A549 treated with Mapracorat at 1 μM for 4 hours (cell line): ENCODE data around the gene SNRNP40. TPM values are rescaled to one million over a fixed set of nuclear protein-coding genes. Genes with fewer than 3 reads are reported as not detected.

ENCODE experiments used
- total RNA-seq: library from RNA; stranded (reverse); fragments of 200-300 nt; extraction: Qiagen RNA extraction; gene quantifications from 5 replicates; pipeline ENCODE4 v1.2.3, GENCODE V29; 2022

The SNRNP40 gene
- 41.5 to 45.1 TPM (median 44.2 TPM) in 5 replicates for total RNA-seq

GRCh38 chr1:31296486-31297276, at the start of gene SNRNP40, which contains the start of gene ZCCHC17:
Gene SNRNP40 (minus strand): TSS chr1:31296788. CDS start chr1:31296751, 37 bp downstream.
Gene ZCCHC17 (plus strand): TSS chr1:31297032. CDS start chr1:31310099, 13,067 bp downstream.

DNA sequence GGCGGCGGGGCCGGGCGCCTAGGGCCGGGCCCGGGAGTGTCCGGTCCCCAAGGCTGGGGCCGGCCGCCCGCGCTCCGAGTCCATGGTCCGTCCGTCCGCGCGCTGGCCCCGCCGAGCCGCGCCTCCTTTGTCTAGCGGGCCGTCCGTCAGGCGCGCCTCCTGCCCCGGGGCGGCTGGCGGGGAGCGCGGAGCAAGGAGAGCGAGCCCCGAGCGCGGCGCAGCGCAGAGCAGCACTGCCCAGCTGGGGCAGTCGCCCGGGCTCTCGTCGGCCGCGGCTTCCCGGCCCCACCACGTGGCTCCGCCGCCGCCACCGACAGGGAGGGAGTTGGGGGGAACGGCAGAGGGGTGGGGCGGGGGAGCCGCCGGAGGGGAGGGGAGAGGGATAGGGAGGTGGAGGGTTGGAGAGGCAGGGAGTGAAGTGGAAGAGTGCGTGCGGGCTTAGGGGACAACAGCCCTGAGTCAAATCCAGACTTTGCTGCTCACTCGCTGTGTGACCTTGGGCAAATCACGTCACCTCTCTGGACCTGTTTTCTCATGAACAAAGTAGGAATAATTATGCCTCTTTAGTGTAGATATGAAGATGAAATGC, 56.8 kb downstream of the SNRNP40 start, which contains the start of gene NKAIN1:
TSS of gene NKAIN1 (minus strand) at position 235 of the 589 bp plus-strand sequence. CDS start 340 bp downstream, outside the sequence.

Other genes with a start within 250 kb of the SNRNP40 start
- gene PUM1, start 231.1 kb downstream of the SNRNP40 start, total RNA-seq = 22.2 to 33.8 TPM (median 28.2 TPM) in 5 replicates
- gene NKAIN1, start 56.9 kb downstream of the SNRNP40 start, total RNA-seq = 0.92 to 1.4 TPM (median 1.1 TPM) in 5 replicates
- gene ZCCHC17, start 244 bp upstream of the SNRNP40 start, total RNA-seq = 22.2 to 25.1 TPM (median 22.8 TPM) in 5 replicates
- gene FABP3, start 76.3 kb upstream of the SNRNP40 start, total RNA-seq = not detected in 5 replicates
- gene SERINC2, start 116.4 kb upstream of the SNRNP40 start, total RNA-seq = 18.4 to 34.0 TPM (median 27.5 TPM) in 5 replicates